GM12878 (cell line): ENCODE data around the gene CHST15. TPM values are rescaled to one million over a fixed set of nuclear protein-coding genes. Genes with fewer than 3 reads are reported as not detected.

Experiments used
- ATAC-seq: fragments of 200-7000 bp; cut with Tn5 transposase; 3 replicates; pipeline ENCODE4 v1.9.1; 2020; ENCODE audit warnings: mild to moderate bottlenecking, moderate library complexity
- BruUV-seq: library from RNA; stranded (reverse); fragments of 400-500 nt; replicated peaks from 2 replicates; lab custom pipeline; 2021; lab: Mats Ljungman, UMichigan
- CTCF ChIA-PET: fragments of 300-600 bp; sonication (Branson Sonifier 250); formaldehyde crosslinking; extraction: SDS; loops from one replicate; lab custom pipeline; 2021; ENCODE audit warnings: inconsistent platforms; lab: Yijun Ruan, JAX
- POLR2A ChIA-PET: fragments of 350-600 bp; formaldehyde crosslinking; extraction: SDS; loops from one replicate; lab custom pipeline; 2021; ENCODE audit warnings: inconsistent platforms; lab: Charles Lee
- RAD21 ChIA-PET: fragments of 300-600 bp; sonication (Branson Sonifier 250); formaldehyde crosslinking; loops from one replicate; lab custom pipeline; 2023; ENCODE audit warnings: antibody characterized with exemption; ENCODE audit not compliant: unreplicated experiment; lab: Charles Lee
- SMC1A ChIA-PET: fragments of 300-600 bp; sonication (Branson Sonifier 250); formaldehyde crosslinking; loops from one replicate; lab custom pipeline; 2023; ENCODE audit not compliant: unreplicated experiment, uncharacterized antibody; lab: Charles Lee
- DNase-seq: peaks from one replicate; pipeline ENCODE4 v3.0.0-alpha.2; 2011; ENCODE audit warnings: low read depth, low spot score
- FAIRE-seq: peaks from 3 replicates; lab custom pipeline; 2011; peaks lifted over from hg19 to GRCh38; lab: Jason Lieb, UNC
- H2AFZ ChIP-seq: 2 replicates; pipeline ENCODE4 v1.6.0; 2011; ENCODE audit warnings: low read depth, low read length, control low read depth; ENCODE audit not compliant: control insufficient read depth
- H3K27ac ChIP-seq: 2 replicates; pipeline ENCODE4 v1.5.1; 2011; ENCODE audit warnings: control low read depth; ENCODE audit not compliant: control insufficient read depth, insufficient read depth
- H3K27me3 ChIP-seq, 2 experiments: replicated peaks in 1 of 2; 2 replicates each; pipeline versions ENCODE4 v1.6.0 to v1.6.1; 2011; ENCODE audit warnings: low read length in 1 of 2; ENCODE audit not compliant: control insufficient read depth in 2 of 2, insufficient read depth in 2 of 2
- H3K36me3 ChIP-seq, 2 experiments: 2 replicates each; pipeline ENCODE4 v1.5.1; 2011; ENCODE audit warnings: low read length in 1 of 2; ENCODE audit not compliant: control insufficient read depth in 2 of 2, insufficient read depth in 2 of 2
- H3K4me1 ChIP-seq: 2 replicates; pipeline ENCODE4 v1.6.1; 2011; ENCODE audit warnings: mild to moderate bottlenecking, low read length, moderate library complexity, mixed read lengths; ENCODE audit not compliant: control insufficient read depth, insufficient read depth
- H3K4me2 ChIP-seq: 2 replicates; pipeline ENCODE4 v1.6.0; 2011; ENCODE audit warnings: control low read depth; ENCODE audit not compliant: control insufficient read depth, insufficient read depth
- H3K4me3 ChIP-seq: fragments of 200-600 bp; sonication (generic); 2 replicates; pipeline ENCODE4 v1.5.1; 2016
- H3K79me2 ChIP-seq: 2 replicates; pipeline ENCODE4 v1.6.0; 2011; ENCODE audit warnings: low read length; ENCODE audit not compliant: control insufficient read depth, insufficient read depth
- H3K9ac ChIP-seq: 2 replicates; pipeline ENCODE4 v1.8.0; 2011; ENCODE audit warnings: low read length, control low read depth, mixed read lengths; ENCODE audit not compliant: control insufficient read depth, insufficient read depth
- H3K9me3 ChIP-seq: replicated peaks from 3 replicates; pipeline ENCODE4 v1.5.1; 2011; ENCODE audit warnings: mild to moderate bottlenecking, low read length; ENCODE audit not compliant: control insufficient read depth, insufficient read depth
- H4K20me1 ChIP-seq: 2 replicates; pipeline ENCODE4 v1.6.0; 2011; ENCODE audit not compliant: control insufficient read depth, insufficient read depth
- CUX1 ChIP-seq: IDR thresholded peaks from 2 replicates; pipeline ENCODE4 v1.6.1; 2012; ENCODE audit warnings: improper control_type of control experiment, low read depth, low read length; ENCODE audit not compliant: insufficient replicate concordance
- KAT2A ChIP-seq: conservative IDR thresholded peaks from 2 replicates; pipeline ENCODE4 v1.6.1; 2011; ENCODE audit warnings: low read depth, low read length; ENCODE audit not compliant: control insufficient read depth
- RAD51 ChIP-seq: fragments of 450-650 bp; IDR thresholded peaks from 2 replicates; pipeline ENCODE4 v1.6.1; 2016; ENCODE audit warnings: moderate library complexity, mild to moderate bottlenecking, inconsistent platforms
- TAF1 ChIP-seq: IDR thresholded peaks from 2 replicates; pipeline ENCODE4 v1.6.1; 2011; ENCODE audit warnings: mild to moderate bottlenecking, low read depth, low read length, borderline replicate concordance
- ZBED1 ChIP-seq: IDR thresholded peaks from 2 replicates; pipeline ENCODE4 v1.6.1; 2016; ENCODE audit warnings: borderline replicate concordance
- ZBTB4 ChIP-seq: fragments of 450-650 bp; formaldehyde crosslinking; IDR thresholded peaks from 2 replicates; pipeline ENCODE4 v1.4.0; 2022; ENCODE audit warnings: mild to moderate bottlenecking, moderate library complexity
- WGBS: methylation state at CpG from one replicate; pipeline ENCODE4 v1.1.6; 2016; ENCODE audit warnings: low lambda C conversion rate; ENCODE audit not compliant: insufficient replicate concordance, insufficient coverage; ENCODE audit errors: missing lambda C conversion rate; 5-methylcytosine and 5-hydroxymethylcytosine counted together
- in situ Hi-C: fragments of 300-500 bp; cut with MboI; formaldehyde crosslinking; loops from 9 replicates; pipeline ENCODE4 v1.14.3; 2018; ENCODE audit warnings: mixed read lengths
- intact Hi-C: fragments of 100-400 bp; cut with micrococcal nuclease; formaldehyde crosslinking; loops from one replicate; pipeline ENCODE4 v1.14.2; 2022; ENCODE audit not compliant: unreplicated experiment
- polyA plus RNA-seq, 11 experiments: library from polyadenylated mRNA; depleted of rRNA in 4 of 11; unstranded in 6 of 11; stranded (reverse) in 5 of 11; fragments of >200 nt; fragmentation: Nextera tagmentation in 4 of 11; fragmentation: Illumina TruSeq in 1 of 11; extraction: Ambion mirVana in 4 of 11; extraction: Trizol in 1 of 11; gene quantifications; 1 replicate in 1 of 11; 2 replicates in 10 of 11; pipeline versions ENCODE4 v1.2.1 to v1.2.3, GENCODE V29; 2011 to 2016; ENCODE audit warnings: inconsistent platforms in 2 of 11, missing spikeins in 2 of 11, low read depth in 1 of 11
- total RNA-seq, 4 experiments: library from RNA; depleted of rRNA in 3 of 4; stranded (reverse); fragments of >200 nt in 3 of 4; fragmentation: Illumina TruSeq in 1 of 4; extraction: Trizol in 1 of 4; gene quantifications; 2 replicates each; pipeline versions ENCODE4 v1.2.1 to v1.2.3, GENCODE V29; 2013 to 2021

The CHST15 gene
- total and polyA plus RNA-seq, 10 of the 15 experiments (the other 5 are each of a cell fraction or from before 2014, with no cell fraction given): 0.02 to 0.53 (median 0.05) TPM; not detected in 1

- no peak overlapping the region for H3K4me3 ChIP-seq
- ChIA-PET CTCF (no interaction called here), RAD21 (interaction anchor here (1.5 kb wide), 1 partner anchor 398 kb away, joined by 3 read pairs; no protein-coding TSS in a partner anchor), POLR2A (interaction anchor here (0.7 kb wide), 1 partner anchor 297 kb away, joined by 8 read pairs; no protein-coding TSS in a partner anchor), SMC1A (interaction anchor here (1.2 kb wide), 1 partner anchor 398 kb away, joined by 3 read pairs; no protein-coding TSS in a partner anchor)
- no peaks in the 10 kb centered on the region for H3K79me2 ChIP-seq
- DNase-seq (no peak), FAIRE-seq (no peak), ATAC-seq (no peak)
- H2AFZ ChIP-seq: no peak overlapping the region
- no TSS peak for BruUV-seq
- WGBS: 51% methylated on average over 10 of the region's 10 CpGs
- in situ Hi-C loops: no loop called here
- H3K9me3 ChIP-seq: no peaks in the 10 kb centered on the region; the same call in 2 of the 3 replicates
- no peaks in the 10 kb centered on the region for H3K36me3 ChIP-seq
- H3K27me3 ChIP-seq: peaks cover 1 to 7% of the 10 kb centered on the region in 2 experiments; a peak in 3 of 4 replicates
- H3K4me1 ChIP-seq: no peaks in the 10 kb centered on the region
- H3K27ac ChIP-seq: no peak overlapping the region
- H3K4me2 ChIP-seq: no peak overlapping the region
- H3K9ac ChIP-seq: no peak overlapping the region
- intact Hi-C loops: loop anchor here (10.0 kb wide), 3 partner anchors 234 to 754 kb away; partner anchors contain the start of gene FAM53B
- H4K20me1 ChIP-seq: 0 out of 2 replicates have a peak, but pooled peaks cover 2% of the 10 kb centered on the region
- no peak for TF ChIP-seq RAD51
- no peak for TF ChIP-seq TAF1
- no peak for TF ChIP-seq ZBED1
- TF ChIP-seq KAT2A: no peak
- TF ChIP-seq ZBTB4: no peak
- no peak for TF ChIP-seq CUX1
These were observed 102.5 kb downstream of the CHST15 start for GRCh38 chr10:123990889-123991288.
